Activated CD4-positive, alpha-beta T cell treated with anti-CD3 and anti-CD28 coated beads, Interleukin-2, amount 50 U/mL, for 1 hour (primary cell): ENCODE data around the gene RNF14.

Experiments
- DNase-seq: peaks from one replicate; pipeline ENCODE4 v3.0.0-alpha.2; 2020

RNF14 gene

DNA sequence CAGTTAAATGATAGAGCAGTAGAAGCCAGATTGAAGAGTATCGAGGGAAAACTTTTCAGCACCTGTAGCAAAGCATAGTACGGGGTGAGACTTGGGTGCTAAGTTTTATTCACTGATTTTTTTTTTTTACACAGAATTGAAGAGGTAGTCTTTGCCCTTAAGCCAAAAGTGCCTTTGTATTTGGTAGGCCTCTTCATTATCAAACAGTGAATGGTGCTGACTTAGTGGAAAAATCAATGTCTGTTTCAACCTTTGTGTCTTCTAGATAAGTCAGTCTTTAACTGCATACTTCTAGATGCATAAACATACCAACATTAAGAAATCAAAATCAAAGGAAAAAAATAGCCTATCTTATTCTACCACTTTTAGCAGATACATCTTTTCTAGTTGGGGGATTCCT is 13.7 kb downstream of the RNF14 start:
- no peak for DNase-seq

DNA sequence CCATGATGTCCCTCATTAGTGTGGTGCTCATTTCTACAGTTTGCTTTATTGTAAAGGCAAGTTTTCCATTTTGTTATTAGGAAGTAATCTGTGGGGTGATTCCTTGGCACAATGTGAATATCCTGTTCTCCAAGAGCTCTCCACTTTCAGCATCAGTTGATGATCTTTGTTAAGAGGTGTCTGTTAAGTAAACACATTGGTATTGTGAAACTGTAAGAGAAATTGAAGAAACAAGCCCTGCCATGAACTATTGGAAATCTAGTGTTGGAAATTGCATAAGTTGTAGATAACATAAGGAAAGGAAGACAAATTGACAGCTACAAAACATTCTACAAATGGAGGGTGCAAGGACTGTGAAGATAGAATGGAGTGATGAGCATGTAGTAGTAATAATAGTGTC is 17.2 kb downstream of the RNF14 start:
- DNase-seq = no peak

DNA sequence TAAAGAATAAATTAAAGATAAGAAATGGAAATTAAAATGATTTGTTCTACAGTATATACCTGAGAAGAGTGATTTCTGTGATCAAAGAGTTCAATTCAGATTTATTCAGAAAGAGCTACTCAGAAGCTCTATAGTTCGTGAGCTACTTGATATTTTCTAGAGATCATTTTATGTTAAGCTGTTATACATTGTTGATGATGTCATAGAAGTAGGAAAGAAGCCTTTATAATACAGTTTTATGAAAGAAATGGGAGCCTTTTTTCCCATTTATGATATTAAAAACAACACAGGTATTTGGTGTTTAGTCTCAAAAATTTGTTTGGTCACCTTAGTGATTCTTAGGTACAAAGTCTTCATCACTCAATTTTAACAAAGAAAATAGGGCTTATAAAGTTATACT is 20.8 kb downstream of the RNF14 start:
- DNase-seq = no peak

DNA sequence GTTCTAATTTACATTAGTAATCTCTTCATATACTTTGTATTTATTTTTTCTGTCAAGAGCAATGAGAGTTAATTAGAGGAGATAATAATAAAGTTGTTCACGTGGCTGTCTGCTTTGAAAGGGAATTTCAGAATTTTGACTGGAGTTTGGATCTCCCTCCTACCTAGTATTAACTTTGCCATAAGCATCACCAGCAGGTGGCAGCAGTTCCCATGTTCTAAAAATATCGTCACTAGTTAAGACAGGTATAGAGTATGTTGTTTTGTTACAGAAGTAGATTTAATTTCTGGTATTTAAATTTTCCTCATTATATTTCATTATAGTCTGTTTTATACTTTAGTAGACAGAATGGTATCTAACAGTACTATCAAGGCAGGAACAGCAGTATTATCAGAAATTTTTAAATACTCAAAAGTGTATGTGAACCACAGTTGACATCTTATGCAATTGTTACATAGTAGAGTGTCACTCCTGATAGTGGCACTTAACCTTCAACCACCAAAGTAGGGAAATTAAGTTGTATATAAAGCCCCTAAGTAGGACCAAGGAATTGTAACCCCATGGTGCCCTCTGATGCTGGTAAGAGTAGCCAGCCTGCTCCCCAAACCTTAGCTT is 23.6 kb downstream of the RNF14 start:
- peak; percentile 83 for DNase-seq

DNA sequence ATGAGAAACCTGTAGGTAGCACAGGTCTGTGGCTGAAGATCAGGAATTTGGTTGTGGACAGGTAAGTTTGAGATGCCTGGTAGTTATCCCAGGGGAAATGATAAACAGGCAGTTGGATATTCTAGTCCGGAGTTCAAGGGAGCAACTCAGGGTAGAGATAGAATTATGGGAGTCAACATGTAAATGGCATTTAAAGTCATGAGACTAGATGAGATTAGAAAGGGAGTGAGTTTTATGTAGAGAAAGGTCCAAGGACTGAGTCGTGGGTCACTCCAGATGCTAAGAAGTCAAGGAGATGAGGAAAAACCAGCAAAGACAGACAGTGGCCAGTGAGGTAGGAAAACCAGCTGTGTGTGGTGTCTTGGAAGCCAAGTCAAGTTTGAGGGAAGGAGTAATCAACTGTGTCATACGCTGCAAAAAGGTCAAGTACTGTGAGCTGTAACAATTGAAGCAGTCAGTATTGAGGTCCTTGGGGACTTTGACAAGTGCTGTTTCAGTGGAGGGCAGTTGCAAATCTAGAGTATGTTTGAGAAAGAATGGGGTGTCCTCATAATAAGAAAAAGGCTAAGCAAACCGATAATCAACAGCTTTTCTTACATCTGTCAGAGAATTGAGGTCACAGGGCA is 25.7 kb downstream of the RNF14 start:
- DNase-seq = no peak

DNA sequence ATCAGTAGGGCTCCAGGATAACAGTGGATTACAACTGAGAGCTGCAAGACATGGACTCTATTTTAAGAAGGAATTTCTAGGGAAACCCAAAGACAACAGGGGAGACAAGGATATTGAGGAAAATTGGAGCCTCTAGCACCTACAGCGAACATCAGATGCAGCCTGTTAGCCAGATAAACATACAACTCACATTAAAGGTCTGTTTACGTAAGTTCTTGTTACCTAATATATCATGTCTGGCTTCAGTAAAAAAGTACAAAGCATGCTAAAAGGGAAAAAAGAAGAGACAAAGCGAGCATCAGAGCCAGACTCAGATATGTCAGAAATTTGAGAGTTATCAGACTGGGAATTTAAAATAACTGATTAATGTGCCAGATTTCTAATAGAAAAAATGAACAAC is 26.8 kb downstream of the RNF14 start:
- no peak for DNase-seq

DNA sequence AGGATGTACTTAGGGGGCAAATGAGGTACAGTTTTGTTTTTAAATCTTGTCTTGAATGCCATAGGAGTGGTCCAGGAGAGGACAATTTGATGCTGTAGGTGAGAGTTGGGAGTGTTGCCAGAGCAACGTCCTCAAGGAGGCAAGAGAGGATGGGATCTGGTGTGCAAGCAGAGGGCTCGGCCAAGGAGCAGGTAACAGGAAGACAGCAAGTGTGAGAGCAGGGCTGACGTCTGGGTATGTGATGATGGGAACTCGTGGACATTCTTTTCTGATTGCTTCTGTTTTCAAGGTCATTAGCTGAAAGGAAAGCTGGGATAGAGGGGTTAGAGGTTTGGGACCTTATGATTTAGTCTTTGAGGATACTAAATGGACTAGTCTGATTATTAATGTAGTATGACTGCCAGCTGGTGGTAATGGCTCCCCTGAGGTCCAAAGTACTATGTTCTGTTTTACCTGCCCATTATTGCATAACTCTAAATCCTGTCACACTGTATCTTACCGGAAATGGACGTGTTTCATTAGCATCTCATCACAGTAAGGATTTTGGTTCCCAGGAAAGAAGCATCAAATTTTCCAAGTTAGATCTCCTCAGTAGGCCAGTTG is 28.6 kb downstream of the RNF14 start:
- DNase-seq = no peak

DNA sequence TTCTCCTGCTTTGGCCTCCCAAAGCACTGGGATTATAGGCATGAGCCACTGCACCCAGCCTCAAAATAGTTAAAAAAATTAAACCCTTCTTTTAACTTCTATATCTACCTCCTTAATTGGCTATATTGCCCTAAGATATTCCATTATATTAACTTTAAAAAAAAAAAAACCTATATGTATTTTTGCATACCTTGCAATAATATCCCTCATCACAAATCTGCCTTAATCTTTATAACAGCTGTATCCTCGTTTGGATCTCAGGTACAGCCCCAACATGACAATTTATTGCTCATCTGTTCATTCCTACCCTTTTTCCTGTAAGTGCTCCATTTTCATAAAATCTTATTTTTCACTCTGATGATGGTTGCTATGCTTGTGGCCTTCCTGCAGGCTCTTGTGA is 31.3 kb downstream of the RNF14 start:
- DNase-seq = no peak

DNA sequence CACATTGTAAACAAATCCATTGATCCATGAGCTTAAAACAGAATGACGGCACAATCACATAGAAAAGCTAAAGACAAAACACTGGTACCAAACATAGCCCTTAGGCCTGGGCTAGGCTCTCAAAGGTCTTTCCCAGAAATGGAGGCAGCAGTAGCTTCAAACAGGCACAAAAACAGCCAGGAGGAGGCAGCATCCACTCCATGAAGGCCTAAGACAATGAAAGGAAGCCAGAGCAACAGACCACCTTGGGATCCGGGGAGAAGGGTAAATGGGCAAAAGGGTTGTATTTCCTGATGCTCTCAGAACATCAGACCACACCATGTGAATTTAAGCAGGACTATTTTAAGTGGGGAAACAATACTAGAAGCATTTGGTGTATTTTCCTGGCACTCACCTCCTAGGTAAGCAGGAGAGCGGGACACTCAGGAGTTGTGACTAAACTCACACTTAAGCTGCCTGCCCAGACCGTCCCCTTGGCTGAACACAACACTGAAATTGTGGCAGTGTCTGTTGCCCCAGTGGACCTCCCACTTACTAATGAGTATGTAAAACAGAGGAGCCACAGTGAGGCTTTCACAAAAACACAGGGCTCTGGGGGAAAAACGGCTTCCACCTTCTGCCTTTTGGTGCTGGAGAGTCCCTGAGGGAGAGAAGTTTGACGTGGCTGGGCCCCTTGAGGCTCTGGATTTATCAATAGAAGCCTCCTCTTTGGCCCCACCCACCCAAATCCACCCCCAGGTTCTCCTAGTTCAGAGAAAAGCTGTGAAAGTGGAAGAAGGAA is 32.0 kb downstream of the RNF14 start:
- no peak for DNase-seq

DNA sequence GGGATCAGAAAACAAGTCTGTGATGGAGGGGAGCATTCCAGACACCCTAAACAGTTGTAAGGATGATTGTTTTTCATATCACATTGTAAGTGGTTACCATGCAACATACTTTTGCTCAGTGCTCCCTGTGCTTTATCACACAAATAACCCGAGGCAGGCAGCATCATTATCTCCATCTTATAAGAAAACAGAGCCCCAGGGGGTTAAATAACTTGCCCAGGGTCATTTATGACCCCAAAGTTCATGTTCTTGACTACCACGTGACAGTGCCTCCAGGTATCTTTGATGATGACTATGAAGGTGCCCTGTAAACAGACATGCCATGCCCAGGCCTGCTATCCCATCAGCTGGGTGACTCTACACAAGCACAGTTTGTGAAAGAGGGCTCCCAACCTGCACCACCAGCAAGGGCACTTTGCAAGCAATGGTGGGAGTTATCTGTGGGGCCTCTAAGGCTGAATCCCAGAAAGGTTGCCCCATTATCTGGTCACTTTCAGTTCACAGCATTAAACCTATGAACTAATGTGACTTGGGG is 34.4 kb downstream of the RNF14 start:
- DNase-seq = no peak

DNA sequence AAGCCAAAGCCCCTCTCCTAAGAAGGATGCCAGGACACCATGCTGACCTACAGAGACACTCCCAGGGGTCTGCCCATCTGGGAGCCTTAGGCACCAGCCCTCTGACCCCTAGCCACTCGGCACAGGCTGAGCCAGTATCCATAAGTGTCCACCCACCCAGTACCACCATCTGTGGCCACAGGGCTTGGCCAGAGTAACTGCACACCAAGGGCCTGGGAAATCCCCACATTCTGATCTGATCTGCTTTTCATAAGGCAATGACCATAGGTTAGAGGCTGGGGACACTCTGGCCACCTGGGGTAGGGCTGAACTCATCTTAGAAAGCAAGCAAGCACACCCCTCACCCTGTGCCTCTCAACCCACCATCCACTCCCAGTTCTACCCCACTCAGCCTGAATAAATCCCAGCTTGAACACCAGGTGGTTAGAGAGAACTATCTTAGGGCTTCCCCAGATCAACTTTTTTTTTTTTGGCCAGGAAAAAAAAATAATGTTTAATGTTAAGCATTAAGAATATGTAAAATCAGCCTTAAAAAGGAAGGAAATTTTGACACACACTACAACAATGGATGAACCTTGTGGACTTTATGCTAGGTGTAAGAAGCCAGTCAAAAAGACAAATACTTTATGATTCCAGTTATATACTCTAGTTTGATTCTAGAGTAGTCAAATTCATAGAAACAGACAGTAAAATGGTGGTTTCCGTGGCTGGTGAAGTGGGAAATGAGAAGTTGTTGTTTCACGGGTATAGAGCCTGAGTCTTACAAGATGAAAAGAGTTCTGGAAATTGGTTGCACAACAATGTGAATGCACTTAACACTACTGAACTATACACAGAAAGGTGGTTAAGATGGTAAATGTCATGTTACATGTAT is 37.7 kb downstream of the RNF14 start:
- DNase-seq = no peak

DNA sequence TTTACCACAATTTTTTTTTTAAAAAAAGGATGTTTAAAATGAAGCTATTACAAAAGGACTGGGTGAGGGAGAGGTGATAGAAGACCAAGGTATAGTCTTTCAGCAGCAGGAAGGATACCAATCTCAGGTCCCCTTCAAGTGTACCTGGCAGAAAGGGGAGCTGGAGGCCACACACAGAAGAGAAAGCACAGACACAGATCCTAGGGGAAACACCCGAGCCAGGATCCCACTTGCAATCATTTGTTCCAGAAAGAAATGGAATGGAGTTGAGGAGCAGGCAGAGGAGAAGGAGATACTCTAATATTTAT is 38.3 kb downstream of the RNF14 start:
- DNase-seq = no peak

DNA sequence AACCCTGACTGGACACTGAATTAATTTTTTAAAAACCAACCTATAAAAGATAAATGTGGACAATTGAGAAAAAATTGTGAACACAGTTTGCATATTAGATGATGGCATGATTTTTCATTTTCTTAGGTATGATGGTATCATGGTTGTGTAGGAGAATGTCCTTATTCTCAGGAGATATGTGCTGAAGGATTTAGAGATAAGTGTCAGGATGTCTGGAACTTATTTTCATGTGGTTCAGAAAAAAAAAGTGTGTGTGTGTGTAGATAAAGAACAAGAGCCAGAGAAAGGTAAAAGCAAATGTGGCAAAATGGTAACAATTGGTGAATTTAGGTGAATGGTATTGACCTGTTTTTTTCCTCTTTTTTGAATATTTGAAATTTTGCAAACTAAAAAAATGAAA is 39.9 kb downstream of the RNF14 start:
- no peak for DNase-seq

DNA sequence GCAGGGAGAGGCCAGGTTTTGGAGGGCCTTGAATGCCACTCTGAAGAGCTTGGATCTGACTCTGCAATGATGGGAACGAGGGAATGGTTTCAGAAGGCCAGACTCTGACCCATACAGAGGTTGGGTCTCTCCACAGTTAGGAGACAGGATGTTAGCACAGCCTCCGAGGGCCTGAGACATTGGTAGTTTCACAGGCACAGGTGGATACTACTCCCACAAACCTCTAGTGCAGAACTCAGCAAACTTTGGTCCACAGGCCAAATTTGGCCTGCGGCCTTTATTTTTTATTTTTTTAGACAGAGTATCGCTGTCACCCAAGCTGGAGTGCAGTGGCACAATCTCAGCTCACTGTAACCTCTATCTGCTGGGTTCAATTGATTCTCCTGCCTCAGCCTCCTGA is 41.0 kb downstream of the RNF14 start:
- no peak for DNase-seq

DNA sequence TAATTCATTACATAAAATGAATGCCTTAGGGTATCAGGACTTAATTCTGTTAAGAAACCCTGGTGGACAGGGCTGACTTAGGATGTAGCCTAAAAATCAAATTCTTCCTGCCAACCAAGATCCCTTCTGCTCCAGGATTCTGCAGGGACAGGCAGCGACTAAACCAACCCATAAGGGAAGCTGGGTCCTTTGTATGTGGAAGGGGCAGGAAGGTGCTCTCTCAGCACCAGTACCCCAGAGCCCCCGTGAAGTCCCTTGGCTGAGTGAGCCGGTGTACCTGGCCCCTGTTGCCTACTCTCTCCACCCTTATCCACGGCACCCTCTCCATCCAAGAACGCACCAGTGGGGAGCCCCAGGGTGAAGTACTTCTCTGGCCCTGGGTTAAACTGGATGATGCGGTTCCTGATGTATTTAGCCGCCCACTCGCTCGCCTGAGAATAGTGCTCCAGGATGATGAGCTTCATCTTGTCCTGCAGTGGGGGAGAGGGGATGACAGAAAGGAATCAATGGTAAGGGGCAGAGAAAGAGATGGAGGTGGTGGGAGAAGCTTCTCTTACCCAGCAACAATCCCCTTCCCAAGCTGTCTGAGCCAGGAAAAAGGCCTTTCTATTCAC is 42.8 kb downstream of the RNF14 start:
- DNase-seq = no peak

DNA sequence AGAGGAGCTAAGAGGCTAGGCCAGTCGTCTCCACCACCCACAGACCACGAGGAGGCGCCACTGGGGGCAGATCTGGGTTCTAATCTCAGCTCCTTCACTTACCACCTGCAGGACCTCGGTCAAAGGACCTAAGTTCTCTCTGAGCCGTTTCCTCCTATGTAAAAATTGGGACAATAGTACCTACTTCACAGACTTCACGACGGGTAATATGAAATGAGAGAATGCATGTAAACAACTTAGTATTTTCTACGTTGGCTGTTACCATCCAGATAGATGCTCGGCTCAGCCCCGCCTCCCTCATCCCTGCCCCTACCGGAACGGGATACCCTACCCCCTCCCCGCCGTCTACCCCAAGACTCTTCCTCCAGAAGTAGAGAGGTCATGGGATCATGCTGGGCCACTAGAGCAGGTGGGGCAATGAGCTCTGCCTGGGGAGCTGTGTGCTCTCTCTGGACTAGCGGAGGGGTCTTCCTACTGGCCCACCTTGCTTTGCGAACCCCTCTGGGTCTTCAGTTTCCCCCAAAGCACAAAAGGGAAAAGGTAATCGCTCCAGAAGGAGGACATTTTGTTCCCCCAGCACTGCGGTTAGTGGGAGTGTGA is 43.4 kb downstream of the RNF14 start:
- DNase-seq = peak; percentile 61

DNA sequence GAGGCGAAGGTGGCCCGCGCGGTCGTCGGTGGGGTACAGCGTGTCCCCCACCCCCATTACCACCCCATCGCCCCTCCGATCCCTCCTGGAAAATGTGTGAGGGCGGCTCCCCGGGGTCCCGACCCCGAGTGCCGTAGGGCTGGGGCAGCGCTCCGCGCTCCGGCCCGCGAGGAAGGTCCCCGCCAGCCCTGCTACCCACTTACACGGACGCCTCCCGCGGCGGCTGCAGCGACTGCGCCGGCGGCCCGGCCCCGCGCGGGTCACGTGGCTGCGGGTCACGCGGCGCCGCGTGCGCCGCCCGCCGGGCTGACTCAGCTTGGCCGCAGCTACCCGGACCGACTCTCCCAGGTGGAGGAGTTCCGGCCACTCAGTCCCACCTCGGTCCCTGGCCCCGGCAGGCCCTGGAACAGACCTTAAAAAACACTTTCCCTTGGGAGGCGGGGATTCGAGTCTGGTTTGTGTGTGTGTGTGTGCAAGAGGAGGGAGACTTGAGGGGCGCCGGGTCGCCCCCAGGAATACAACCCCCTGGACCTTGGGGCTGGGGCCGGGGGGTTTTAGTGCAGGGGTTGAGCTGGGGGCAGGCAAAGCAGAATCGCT is 44.0 kb downstream of the RNF14 start, which contains the start of gene GNPDA1:
TSS of gene GNPDA1 (minus strand) at position 236 of the 597 bp plus-strand sequence. CDS start 992 bp downstream, outside the sequence.
- DNase-seq = peak; percentile 56

DNA sequence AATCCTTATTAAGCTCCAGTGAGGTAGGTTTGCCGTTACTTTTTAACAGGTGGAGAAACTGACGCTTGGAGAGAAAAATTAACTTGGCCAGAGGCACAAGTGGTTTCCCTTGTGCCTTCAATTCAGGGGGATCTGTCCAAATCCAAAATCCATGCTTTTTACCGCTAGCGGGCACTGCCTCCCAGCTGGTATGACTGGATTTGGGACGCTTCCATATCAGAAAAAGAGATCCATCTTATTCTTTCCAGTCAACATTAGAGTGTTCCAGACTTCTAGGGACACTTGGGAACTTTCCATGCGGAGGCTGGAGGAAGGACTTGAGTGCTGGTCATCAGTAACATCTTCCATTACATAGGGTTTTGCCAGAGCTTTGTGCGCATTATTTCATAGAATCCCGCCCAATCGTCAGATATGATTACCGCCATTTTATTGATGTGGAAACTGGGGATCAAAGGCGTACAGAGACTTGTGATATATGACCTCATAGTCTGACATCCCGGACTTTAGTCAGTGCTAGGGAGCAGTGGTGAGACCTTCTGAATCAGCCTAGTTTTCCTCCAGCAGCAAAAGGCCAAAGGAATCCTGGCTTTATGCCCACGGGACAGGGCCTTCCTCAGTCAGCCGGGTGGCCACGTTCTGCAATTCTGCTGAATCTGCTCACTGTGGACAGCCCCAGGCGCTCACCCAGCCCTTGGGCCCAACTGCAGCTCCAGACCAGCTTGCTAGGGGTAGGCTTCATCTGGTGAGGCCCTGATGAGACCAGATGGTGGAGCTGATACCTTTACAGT is 45.0 kb downstream of the RNF14 start:
- no peak for DNase-seq

DNA sequence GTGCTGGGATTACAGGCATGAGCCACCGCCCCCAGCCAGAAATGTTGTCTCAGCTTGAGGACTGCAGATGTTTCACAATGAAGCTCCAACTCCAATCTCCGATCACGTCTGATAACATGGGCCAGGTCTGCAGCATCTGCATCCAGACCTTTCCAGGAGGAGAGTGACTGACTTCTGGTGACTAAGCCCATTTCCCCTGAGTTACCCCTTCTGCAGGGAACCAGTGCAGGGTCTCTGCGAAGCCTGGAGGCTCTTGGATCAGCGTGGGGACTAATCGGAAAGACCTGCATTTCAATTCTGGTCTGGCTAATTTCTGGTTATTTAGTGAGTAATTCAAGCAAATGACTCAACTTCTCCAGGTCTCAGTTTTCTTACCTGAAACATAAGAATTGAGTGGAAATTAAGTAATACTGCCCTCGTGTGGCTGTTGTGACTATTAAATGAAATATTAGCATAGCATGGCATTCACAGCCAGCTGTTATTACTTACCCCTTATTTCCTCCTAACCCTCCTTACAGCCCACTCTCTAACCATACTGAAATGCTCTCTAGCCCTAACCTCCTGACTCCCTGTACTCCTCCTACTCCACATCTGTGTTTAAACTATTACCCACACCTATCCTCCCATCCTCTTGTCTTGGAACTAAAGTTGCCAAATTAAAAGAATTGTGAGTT is 46.1 kb downstream of the RNF14 start:
- DNase-seq = peak; percentile 25
